ENCODE data around the gene FRMPD1.

Gene FRMPD1

DNA sequence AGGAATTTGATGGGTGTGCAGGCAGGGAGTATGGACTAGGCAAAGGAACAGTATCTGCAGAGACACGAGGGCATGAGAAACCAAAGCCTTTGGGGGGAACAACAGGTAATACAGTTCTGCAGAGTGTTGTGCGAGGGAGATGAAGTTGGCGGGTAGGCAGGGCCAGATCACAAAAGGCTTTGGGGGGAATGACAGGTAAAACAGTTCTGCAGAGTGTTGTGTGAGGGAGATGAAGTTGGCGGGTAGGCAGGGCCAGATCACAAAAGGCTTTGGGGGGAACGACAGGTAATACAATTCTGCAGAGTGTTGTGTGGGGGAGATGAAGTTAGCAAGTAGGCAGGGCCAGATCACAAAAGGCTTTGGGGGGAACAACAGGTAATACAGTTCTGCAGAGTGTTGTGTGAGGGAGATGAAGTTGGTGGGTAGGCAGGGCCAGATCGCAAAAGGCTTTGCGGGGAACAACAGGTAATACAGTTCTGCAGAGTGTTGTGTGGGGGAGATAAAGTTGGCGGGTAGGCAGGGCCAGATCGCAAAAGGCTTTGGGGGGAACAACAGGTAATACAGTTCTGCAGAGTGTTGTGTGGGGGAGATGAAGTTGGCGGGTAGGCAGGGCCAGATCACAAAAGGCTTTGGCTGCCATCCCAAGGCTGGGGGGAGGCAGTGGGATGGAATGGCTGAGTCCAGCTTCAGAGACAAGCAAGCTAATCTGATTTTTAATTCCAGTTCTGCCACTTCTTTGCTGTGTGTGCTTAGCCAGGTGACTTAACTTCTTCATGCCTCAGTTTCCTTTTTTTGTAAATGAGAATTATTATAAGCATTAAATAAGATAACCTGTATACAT, 33.0 kb downstream of the FRMPD1 start:
- peaks cover 37% of the 10 kb centered on the region for H3K27me3 Mint-ChIP-seq (ENCODE audit: low read depth, poor library complexity)
- H3K9me3 Mint-ChIP-seq: no peaks in the 10 kb centered on the region
- no peaks in the 10 kb centered on the region for H3K4me1 Mint-ChIP-seq

GRCh38 chr9:37692622-37693221, 42.0 kb downstream of the FRMPD1 start:
- peaks cover 7% of the 10 kb centered on the region for H3K4me1 Mint-ChIP-seq
- H3K36me3 Mint-ChIP-seq (ENCODE audit: low read depth): no peaks in the 10 kb centered on the region
- DNase-seq: no peak
- H3K4me3 Mint-ChIP-seq: no peak overlapping the region
- H3K27me3 Mint-ChIP-seq (ENCODE audit: low read depth, poor library complexity): peaks cover 9% of the 10 kb centered on the region
- H3K27ac Mint-ChIP-seq: no peak overlapping the region
- no peaks in the 10 kb centered on the region for H3K9me3 Mint-ChIP-seq
- TF ChIP-seq, protein P1, sequence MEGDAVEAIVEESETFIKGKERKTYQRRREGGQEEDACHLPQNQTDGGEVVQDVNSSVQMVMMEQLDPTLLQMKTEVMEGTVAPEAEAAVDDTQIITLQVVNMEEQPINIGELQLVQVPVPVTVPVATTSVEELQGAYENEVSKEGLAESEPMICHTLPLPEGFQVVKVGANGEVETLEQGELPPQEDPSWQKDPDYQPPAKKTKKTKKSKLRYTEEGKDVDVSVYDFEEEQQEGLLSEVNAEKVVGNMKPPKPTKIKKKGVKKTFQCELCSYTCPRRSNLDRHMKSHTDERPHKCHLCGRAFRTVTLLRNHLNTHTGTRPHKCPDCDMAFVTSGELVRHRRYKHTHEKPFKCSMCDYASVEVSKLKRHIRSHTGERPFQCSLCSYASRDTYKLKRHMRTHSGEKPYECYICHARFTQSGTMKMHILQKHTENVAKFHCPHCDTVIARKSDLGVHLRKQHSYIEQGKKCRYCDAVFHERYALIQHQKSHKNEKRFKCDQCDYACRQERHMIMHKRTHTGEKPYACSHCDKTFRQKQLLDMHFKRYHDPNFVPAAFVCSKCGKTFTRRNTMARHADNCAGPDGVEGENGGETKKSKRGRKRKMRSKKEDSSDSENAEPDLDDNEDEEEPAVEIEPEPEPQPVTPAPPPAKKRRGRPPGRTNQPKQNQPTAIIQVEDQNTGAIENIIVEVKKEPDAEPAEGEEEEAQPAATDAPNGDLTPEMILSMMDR (IDR thresholded peaks at IDR 0.05): no peak

More for the DNA sequence above, 33.0 kb downstream of the FRMPD1 start:
- no peak for DNase-seq
- no peak overlapping the region for H3K27ac Mint-ChIP-seq
- TF ChIP-seq, protein P1 (IDR thresholded peaks at IDR 0.05): no peak
- H3K4me3 Mint-ChIP-seq: no peak overlapping the region
- no peaks in the 10 kb centered on the region for H3K36me3 Mint-ChIP-seq (ENCODE audit: low read depth)

DNA sequence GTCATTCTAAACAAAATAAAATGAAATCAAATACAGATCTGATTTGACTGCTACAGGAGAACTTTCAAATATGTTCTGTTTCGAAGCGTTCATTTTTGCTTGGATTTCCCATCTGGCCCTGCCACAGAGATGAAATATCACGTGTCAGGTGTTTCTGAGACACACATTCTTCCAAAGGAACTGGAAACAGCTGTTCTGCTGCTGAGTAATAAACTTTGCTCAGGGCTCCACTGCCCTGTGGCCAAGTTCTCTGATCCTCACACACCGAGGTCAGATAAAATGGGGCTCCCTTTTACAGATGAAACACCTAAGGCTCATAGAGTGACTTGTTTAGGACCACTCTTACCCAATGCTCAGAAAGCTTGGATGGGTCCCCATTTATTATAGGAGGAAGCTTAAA, 42.5 kb downstream of the FRMPD1 start:
- no peak for DNase-seq

GRCh38 chr9:37694355-37694754, 43.6 kb downstream of the FRMPD1 start:
- no peaks in the 10 kb centered on the region for H3K36me3 Mint-ChIP-seq (ENCODE audit: low read depth)
- TF ChIP-seq, protein P1 (IDR thresholded peaks at IDR 0.05): no peak
- no peak overlapping the region for H3K27ac Mint-ChIP-seq
- peaks cover 7% of the 10 kb centered on the region for H3K4me1 Mint-ChIP-seq
- H3K9me3 Mint-ChIP-seq: no peaks in the 10 kb centered on the region
- H3K4me3 Mint-ChIP-seq: no peak overlapping the region
- DNase-seq: no peak
- H3K27me3 Mint-ChIP-seq (ENCODE audit: low read depth, poor library complexity): peaks cover 9% of the 10 kb centered on the region

More for the DNA sequence above, 42.5 kb downstream of the FRMPD1 start:
- Mint-ChIP-seq H3K36me3 (ENCODE audit: low read depth) (no peaks in the 10 kb centered on the region), H3K27ac (no peak overlapping the region), H3K4me3 (no peak overlapping the region), H3K27me3 (ENCODE audit: low read depth, poor library complexity) (peaks cover 9% of the 10 kb centered on the region), H3K4me1 (peaks cover 7% of the 10 kb centered on the region), H3K9me3 (no peaks in the 10 kb centered on the region)
- TF ChIP-seq, protein P1 (IDR thresholded peaks at IDR 0.05): no peak

DNA sequence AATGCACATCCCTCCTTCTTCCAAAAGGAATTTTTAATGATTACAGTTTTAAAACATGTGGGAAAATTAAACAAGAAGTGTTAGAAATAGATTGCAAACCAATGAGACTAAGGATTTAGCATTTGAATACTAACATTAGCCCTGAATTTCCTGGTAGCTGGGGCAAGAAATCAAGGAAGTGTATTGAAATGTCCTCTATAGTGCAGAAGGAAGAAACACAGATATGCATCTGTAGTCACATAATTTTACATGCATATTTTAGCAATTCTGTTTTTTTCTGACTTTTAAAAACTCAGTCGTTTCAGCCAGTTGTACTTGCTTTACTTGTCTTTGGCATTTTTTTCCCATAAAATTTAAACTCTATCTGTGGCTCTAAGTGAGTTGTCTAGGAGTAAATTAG, 45.8 kb downstream of the FRMPD1 start:
- H3K9me3 Mint-ChIP-seq: no peaks in the 10 kb centered on the region
- no peaks in the 10 kb centered on the region for H3K36me3 Mint-ChIP-seq (ENCODE audit: low read depth)
- no peak overlapping the region for H3K4me3 Mint-ChIP-seq
- H3K27me3 Mint-ChIP-seq (ENCODE audit: low read depth, poor library complexity): peaks cover 6% of the 10 kb centered on the region
- TF ChIP-seq, protein P1 (IDR thresholded peaks at IDR 0.05): no peak
- H3K4me1 Mint-ChIP-seq: peaks cover 7% of the 10 kb centered on the region
- no peak for DNase-seq
- H3K27ac Mint-ChIP-seq: no peak overlapping the region

Measured in nephron progenitor cell (in vitro differentiated cells).